Duodenal mucosa (tissue), 2 donors: ENCODE results near the gene ADRA2B.

ENCODE experiments used
- H3K27ac ChIP-seq: one replicate; pipeline ENCODE4 v1.7.0; 2013; ENCODE audit warnings: low read depth, low read length
- H3K27me3 ChIP-seq, 2 donors: one replicate each; pipeline ENCODE4 v1.7.0; 2013; ENCODE audit warnings: low read length in 2 of 2, control low read depth in 1 of 2; ENCODE audit not compliant: insufficient read depth in 2 of 2, control insufficient read depth in 1 of 2
- H3K36me3 ChIP-seq, 2 donors: one replicate each; pipeline ENCODE4 v1.7.0; 2013; ENCODE audit warnings: low read length in 2 of 2, control low read depth in 1 of 2; ENCODE audit not compliant: insufficient read depth in 2 of 2, control insufficient read depth in 1 of 2
- H3K4me1 ChIP-seq, 2 donors: one replicate each; pipeline ENCODE4 v1.7.0; 2013; ENCODE audit warnings: low read length in 2 of 2, control low read depth in 1 of 2; ENCODE audit not compliant: insufficient read depth in 2 of 2, control insufficient read depth in 1 of 2
- H3K4me3 ChIP-seq, 2 donors: one replicate each; pipeline ENCODE4 v1.7.0; 2013; ENCODE audit warnings: low read length in 2 of 2, low read depth in 1 of 2
- H3K9ac ChIP-seq, 2 donors: one replicate each; pipeline ENCODE4 v1.7.0; 2013; ENCODE audit warnings: low read length in 2 of 2, low read depth in 1 of 2
- H3K9me3 ChIP-seq, 2 donors: one replicate each; pipeline ENCODE4 v1.7.0; 2013; ENCODE audit warnings: low read length in 2 of 2, control low read depth in 1 of 2; ENCODE audit not compliant: control insufficient read depth in 1 of 2

The ADRA2B gene

GRCh38 chr2:96105152-96105915, 11.0 kb downstream of the ADRA2B start:
- Histone ChIP-seq H3K27ac (no peak overlapping the region), H3K36me3 (no peaks in the 10 kb centered on the region), H3K4me3 (no peak overlapping the region), H3K4me1 (peaks cover 0 to 3% of the 10 kb centered on the region in 2 donors), H3K27me3 (no peaks in the 10 kb centered on the region), H3K9ac (no peak overlapping the region), H3K9me3 (peaks cover 8 to 11% of the 10 kb centered on the region in 2 donors)

- Histone ChIP-seq H3K4me1 (peaks cover 0 to 3% of the 10 kb centered on the region in 2 donors), H3K27me3 (no peaks in the 10 kb centered on the region), H3K9ac (no peak overlapping the region), H3K36me3 (no peaks in the 10 kb centered on the region), H3K27ac (no peak overlapping the region), H3K4me3 (no peak overlapping the region), H3K9me3 (peaks cover 8 to 11% of the 10 kb centered on the region in 2 donors)
Observed at GRCh38 chr2:96104487-96104861, 11.9 kb downstream of the ADRA2B start.

GRCh38 chr2:96103761-96104486, 12.4 kb downstream of the ADRA2B start:
- no peak overlapping the region for H3K9ac ChIP-seq
- no peak overlapping the region for H3K4me3 ChIP-seq
- H3K27me3 ChIP-seq, result no peaks in the 10 kb centered on the region
- H3K36me3 ChIP-seq, result no peaks in the 10 kb centered on the region
- H3K4me1 ChIP-seq, result peaks cover 0 to 3% of the 10 kb centered on the region in 2 donors
- peaks cover 8 to 11% of the 10 kb centered on the region in 2 donors for H3K9me3 ChIP-seq
- no peak overlapping the region for H3K27ac ChIP-seq

- H3K4me1 ChIP-seq, result peaks cover 0 to 2% of the 10 kb centered on the region in 2 donors
- no peak overlapping the region for H3K9ac ChIP-seq
- no peaks in the 10 kb centered on the region for H3K27me3 ChIP-seq
- H3K36me3 ChIP-seq, result no peaks in the 10 kb centered on the region
- H3K27ac ChIP-seq, result no peak overlapping the region
- no peak overlapping the region for H3K4me3 ChIP-seq
- H3K9me3 ChIP-seq, result peaks cover 8 to 11% of the 10 kb centered on the region in 2 donors
Observed at GRCh38 chr2:96103187-96103601, 13.2 kb downstream of the ADRA2B start.

GRCh38 chr2:96102596-96103186, 13.7 kb downstream of the ADRA2B start:
- no peaks in the 10 kb centered on the region for H3K4me1 ChIP-seq
- H3K36me3 ChIP-seq, result no peaks in the 10 kb centered on the region
- no peaks in the 10 kb centered on the region for H3K27me3 ChIP-seq
- H3K4me3 ChIP-seq, result no peak overlapping the region
- peaks cover 8 to 11% of the 10 kb centered on the region in 2 donors for H3K9me3 ChIP-seq
- H3K9ac ChIP-seq, result no peak overlapping the region
- no peak overlapping the region for H3K27ac ChIP-seq

GRCh38 chr2:96100893-96101304, 15.5 kb downstream of the ADRA2B start:
- H3K4me1 ChIP-seq, result no peaks in the 10 kb centered on the region
- H3K36me3 ChIP-seq, result no peaks in the 10 kb centered on the region
- H3K4me3 ChIP-seq, result no peak overlapping the region
- H3K27me3 ChIP-seq, result no peaks in the 10 kb centered on the region
- H3K9ac ChIP-seq, result no peak overlapping the region
- H3K27ac ChIP-seq, result no peak overlapping the region
- H3K9me3 ChIP-seq, result peaks cover 8 to 10% of the 10 kb centered on the region in 2 donors

DNA sequence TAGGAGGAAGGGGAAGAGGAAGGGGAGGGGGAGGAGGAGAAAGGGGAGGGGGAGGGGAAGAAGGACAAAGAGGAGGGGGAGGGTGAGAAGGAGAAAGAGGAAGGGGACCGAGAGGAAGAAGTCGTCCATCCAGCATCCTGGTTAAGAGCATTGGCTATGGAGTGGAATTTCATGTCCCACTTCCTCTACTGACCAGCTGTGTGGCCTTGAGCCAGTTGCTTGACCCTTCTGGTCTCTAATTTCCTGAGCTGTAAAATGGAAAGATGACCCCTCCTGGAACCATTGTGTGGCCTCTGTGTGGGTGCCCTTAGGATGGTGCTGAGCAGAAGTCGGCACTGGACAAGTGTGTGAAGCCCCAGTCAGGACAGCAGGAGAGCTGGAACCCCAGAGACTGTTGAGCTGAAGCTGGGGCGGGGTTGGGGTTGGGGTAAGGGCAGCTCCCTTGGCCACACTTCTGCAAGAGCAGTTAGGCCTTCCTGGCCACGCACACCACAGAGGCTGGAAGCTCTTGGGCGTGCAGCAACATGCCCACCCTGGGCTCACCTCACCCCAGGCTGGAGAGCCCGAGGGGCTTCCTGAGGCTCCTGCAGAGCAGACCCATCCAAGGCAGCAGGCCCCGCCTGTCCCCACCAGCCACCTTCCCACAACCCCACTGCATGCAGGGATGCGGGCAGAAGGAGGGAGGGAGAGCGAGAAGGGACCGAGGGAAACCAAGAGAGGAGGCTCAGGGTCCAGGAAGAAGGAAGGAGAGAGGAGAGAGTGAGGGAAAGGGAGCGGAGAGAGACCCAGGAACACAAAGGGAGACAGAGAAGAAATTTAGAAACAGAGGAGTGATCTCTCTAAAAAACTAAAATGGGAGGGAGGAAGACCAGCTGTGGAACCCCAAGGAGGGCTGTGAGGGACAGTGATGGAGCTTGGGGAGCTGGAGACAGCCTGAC, 16.2 kb downstream of the ADRA2B start:
- Histone ChIP-seq H3K4me3 (no peak overlapping the region), H3K36me3 (no peaks in the 10 kb centered on the region), H3K4me1 (no peaks in the 10 kb centered on the region), H3K27ac (no peak overlapping the region), H3K9me3 (peaks cover 2% of the 10 kb centered on the region in 2 donors), H3K27me3 (no peaks in the 10 kb centered on the region), H3K9ac (no peak overlapping the region)

DNA sequence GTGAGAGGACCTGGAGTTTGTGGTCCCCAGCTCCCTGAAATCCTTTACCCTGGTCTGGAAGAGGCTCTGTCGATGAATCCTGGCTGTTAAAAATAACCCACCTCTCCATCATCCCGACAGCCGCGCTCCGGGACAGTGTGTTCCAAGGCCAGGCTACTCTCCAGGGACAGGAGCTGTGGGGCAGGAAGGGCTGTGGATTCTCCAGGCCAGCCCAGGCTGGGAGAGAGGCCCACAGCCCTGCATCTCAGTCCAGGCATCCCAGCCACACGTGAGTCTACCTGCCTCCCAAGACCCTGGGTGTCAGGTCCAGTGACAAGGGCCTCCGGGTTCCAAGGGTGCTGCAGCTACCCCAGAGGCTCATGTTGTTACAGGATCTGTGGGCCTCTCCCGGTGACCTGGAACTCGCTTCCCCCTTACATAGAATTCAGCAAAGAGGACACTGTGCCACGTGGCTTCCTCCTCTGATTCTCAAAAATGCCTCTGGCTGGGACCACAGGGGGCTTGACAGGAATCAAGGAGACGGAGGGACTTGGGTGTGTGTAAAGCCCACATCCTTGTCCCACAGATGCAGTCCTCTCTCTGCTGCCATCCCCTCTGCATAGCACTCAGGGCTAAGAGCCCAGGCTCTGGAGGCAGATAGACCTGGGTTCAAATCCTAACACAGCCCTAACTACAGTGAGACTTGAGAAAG, 17.3 kb downstream of the ADRA2B start:
- no peak overlapping the region for H3K9ac ChIP-seq
- no peaks in the 10 kb centered on the region for H3K9me3 ChIP-seq
- no peaks in the 10 kb centered on the region for H3K4me1 ChIP-seq
- no peak overlapping the region for H3K4me3 ChIP-seq
- H3K27me3 ChIP-seq, result no peaks in the 10 kb centered on the region
- H3K36me3 ChIP-seq, result no peaks in the 10 kb centered on the region
- H3K27ac ChIP-seq, result no peak overlapping the region
